Panc1 (cell line): ENCODE measurements around the gene FAM227A. TPM values are rescaled to one million over a fixed set of nuclear protein-coding genes. Genes with fewer than 3 reads are reported as not detected.

ENCODE experiments used
- ATAC-seq: fragments of 200-7000 bp; cut with Tn5 transposase; 2 replicates; pipeline ENCODE4 v1.9.1; 2020; ENCODE audit warnings: mild to moderate bottlenecking, moderate library complexity
- BruUV-seq: library from RNA; stranded (reverse); fragments of 400-500 nt; replicated peaks from 2 replicates; lab custom pipeline; 2021; lab: Mats Ljungman, UMichigan
- CTCF ChIA-PET: fragments of 300-600 bp; sonication (Branson Sonifier 250); formaldehyde crosslinking; loops from one replicate; lab custom pipeline; 2022; ENCODE audit warnings: antibody characterized with exemption; lab: Charles Lee
- POLR2A ChIA-PET: fragments of 300-600 bp; sonication (Branson Sonifier 250); formaldehyde crosslinking; loops from one replicate; lab custom pipeline; 2022; ENCODE audit warnings: antibody characterized with exemption; lab: Charles Lee
- DNase-seq: peaks from one replicate; pipeline ENCODE4 v3.0.0-alpha.2; 2010; ENCODE audit warnings: low read depth, low spot score
- H3K27ac ChIP-seq: 2 replicates; pipeline ENCODE4 v1.5.1; 2011; ENCODE audit warnings: mild to moderate bottlenecking, low read length, inconsistent platforms
- H3K27me3 ChIP-seq: fragments of 200-500 bp; sonication (Bioruptor generic); 2 replicates; pipeline ENCODE4 v1.6.0; 2014; ENCODE audit warnings: low read length, inconsistent platforms; ENCODE audit not compliant: control insufficient read depth, insufficient read depth
- H3K36me3 ChIP-seq: fragments of 200-500 bp; sonication (Bioruptor generic); 2 replicates; pipeline ENCODE4 v1.5.1; 2014; ENCODE audit warnings: inconsistent platforms, mild to moderate bottlenecking, low read length, moderate library complexity; ENCODE audit not compliant: control insufficient read depth, insufficient read depth
- H3K4me1 ChIP-seq: 2 replicates; pipeline ENCODE4 v1.5.1; 2011; ENCODE audit warnings: inconsistent platforms, mild to moderate bottlenecking, low read length, moderate library complexity; ENCODE audit not compliant: control insufficient read depth, insufficient read depth
- H3K4me3 ChIP-seq, 2 experiments: 2 replicates each; pipeline ENCODE4 v1.5.1; 2011 to 2012; ENCODE audit warnings: low read depth in 2 of 2, low read length in 2 of 2, mild to moderate bottlenecking in 2 of 2, inconsistent platforms in 1 of 2, moderate library complexity in 1 of 2
- H3K9me3 ChIP-seq: fragments of 200-500 bp; sonication (Bioruptor generic); 2 replicates; pipeline ENCODE4 v1.5.1; 2014; ENCODE audit warnings: low read depth, mild to moderate bottlenecking, inconsistent platforms, low read length, moderate library complexity; ENCODE audit not compliant: control insufficient read depth, insufficient read depth
- POLR2AphosphoS5 ChIP-seq: IDR thresholded peaks from 2 replicates; pipeline ENCODE4 v1.6.1; 2012; ENCODE audit warnings: mild to moderate bottlenecking, low read depth, low read length, moderate library complexity
- SIN3A ChIP-seq: IDR thresholded peaks from 2 replicates; pipeline ENCODE4 v1.6.1; 2012; ENCODE audit warnings: low read depth, mild to moderate bottlenecking, low read length, moderate library complexity, borderline replicate concordance; ENCODE audit not compliant: insufficient read depth
- TCF7L2 ChIP-seq: IDR thresholded peaks from 2 replicates; pipeline ENCODE4 v1.6.1; 2011; ENCODE audit warnings: mild to moderate bottlenecking, low read depth, low read length, inconsistent platforms
- in situ Hi-C: cut with HindIII; loops from 2 replicates; pipeline ENCODE4 v1.10.0; 2016; ENCODE audit warnings: low sequenced_read_pairs, low pct_unique_long_range_greater_than_20kb
- intact Hi-C: fragments of 100-400 bp; cut with micrococcal nuclease; formaldehyde crosslinking; loops from one replicate; pipeline ENCODE4 v1.10.0; 2022; ENCODE audit not compliant: unreplicated experiment
- total RNA-seq: library from RNA; stranded (reverse); gene quantifications from one replicate; pipeline ENCODE4 v1.2.1, GENCODE V29; 2021; ENCODE audit not compliant: unreplicated experiment
- TF ChIP-seq, protein P1 (sequence below): fragments of 450-650 bp; IDR thresholded peaks from 2 replicates; pipeline ENCODE4 v1.5.1; 2017; ENCODE audit warnings: mild to moderate bottlenecking
- TF ChIP-seq, protein P2 (sequence below), 2 experiments: IDR thresholded peaks; 2 replicates each; pipeline ENCODE4 v1.6.1; 2011 to 2012; ENCODE audit warnings: low read depth in 2 of 2, control low read depth in 1 of 2, low read length in 1 of 2, mild to moderate bottlenecking in 1 of 2, moderate library complexity in 1 of 2; ENCODE audit not compliant: insufficient read depth in 1 of 2

The FAM227A gene
- total RNA-seq, 1 experiment from 2014 or later: 2.4 TPM

DNA sequence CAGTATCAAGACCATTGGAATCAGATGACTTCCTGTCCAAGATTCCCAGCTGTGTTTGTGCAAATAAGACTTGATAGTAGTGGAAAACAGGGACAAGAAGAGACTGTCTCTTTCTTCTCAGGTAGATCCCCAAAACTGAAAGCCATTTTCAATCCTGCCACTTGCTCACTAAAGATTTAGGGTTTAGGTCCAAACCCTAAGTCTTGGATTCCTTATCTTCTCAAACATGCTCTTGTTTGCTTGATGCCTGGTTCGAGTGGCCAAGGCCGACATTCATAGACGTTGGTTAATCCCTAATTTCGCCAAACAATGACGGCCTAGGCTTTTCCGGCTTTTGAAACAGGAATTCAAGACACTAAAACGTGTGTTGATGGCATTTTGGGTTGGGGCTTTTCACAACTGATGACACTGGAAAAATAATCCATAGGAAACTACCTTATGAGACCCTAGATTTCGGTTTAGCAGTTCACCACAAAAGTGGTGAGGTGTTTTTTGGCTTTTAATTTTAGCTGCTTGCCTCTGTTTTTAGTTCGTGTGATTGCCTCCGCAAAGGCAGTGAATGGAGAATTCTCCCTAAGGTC is 48.6 kb upstream of the FAM227A start:
- no peak for TF ChIP-seq SIN3A
- no peak for TF ChIP-seq POLR2AphosphoS5
- TF ChIP-seq, protein P1, sequence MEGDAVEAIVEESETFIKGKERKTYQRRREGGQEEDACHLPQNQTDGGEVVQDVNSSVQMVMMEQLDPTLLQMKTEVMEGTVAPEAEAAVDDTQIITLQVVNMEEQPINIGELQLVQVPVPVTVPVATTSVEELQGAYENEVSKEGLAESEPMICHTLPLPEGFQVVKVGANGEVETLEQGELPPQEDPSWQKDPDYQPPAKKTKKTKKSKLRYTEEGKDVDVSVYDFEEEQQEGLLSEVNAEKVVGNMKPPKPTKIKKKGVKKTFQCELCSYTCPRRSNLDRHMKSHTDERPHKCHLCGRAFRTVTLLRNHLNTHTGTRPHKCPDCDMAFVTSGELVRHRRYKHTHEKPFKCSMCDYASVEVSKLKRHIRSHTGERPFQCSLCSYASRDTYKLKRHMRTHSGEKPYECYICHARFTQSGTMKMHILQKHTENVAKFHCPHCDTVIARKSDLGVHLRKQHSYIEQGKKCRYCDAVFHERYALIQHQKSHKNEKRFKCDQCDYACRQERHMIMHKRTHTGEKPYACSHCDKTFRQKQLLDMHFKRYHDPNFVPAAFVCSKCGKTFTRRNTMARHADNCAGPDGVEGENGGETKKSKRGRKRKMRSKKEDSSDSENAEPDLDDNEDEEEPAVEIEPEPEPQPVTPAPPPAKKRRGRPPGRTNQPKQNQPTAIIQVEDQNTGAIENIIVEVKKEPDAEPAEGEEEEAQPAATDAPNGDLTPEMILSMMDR: no peak
- TF ChIP-seq TCF7L2: no peak
- TF ChIP-seq, protein P2, sequence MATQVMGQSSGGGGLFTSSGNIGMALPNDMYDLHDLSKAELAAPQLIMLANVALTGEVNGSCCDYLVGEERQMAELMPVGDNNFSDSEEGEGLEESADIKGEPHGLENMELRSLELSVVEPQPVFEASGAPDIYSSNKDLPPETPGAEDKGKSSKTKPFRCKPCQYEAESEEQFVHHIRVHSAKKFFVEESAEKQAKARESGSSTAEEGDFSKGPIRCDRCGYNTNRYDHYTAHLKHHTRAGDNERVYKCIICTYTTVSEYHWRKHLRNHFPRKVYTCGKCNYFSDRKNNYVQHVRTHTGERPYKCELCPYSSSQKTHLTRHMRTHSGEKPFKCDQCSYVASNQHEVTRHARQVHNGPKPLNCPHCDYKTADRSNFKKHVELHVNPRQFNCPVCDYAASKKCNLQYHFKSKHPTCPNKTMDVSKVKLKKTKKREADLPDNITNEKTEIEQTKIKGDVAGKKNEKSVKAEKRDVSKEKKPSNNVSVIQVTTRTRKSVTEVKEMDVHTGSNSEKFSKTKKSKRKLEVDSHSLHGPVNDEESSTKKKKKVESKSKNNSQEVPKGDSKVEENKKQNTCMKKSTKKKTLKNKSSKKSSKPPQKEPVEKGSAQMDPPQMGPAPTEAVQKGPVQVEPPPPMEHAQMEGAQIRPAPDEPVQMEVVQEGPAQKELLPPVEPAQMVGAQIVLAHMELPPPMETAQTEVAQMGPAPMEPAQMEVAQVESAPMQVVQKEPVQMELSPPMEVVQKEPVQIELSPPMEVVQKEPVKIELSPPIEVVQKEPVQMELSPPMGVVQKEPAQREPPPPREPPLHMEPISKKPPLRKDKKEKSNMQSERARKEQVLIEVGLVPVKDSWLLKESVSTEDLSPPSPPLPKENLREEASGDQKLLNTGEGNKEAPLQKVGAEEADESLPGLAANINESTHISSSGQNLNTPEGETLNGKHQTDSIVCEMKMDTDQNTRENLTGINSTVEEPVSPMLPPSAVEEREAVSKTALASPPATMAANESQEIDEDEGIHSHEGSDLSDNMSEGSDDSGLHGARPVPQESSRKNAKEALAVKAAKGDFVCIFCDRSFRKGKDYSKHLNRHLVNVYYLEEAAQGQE (IDR thresholded peaks at IDR 0.05; ENCODE audit: insufficient read depth in 1 of 2, low read depth in 2 of 2, low read length in 1 of 2): no peak
- no TSS peak for BruUV-seq
- H3K4me3 ChIP-seq: peak overlapping the region; percentile 47 to 65
- ATAC-seq (no peak), DNase-seq (no peak)
- intact Hi-C loops: no loop called here
- in situ Hi-C loops: no loop called here
- peaks cover 13% of the 10 kb centered on the region for H3K4me1 ChIP-seq
- POLR2A ChIA-PET: interaction anchor here (0.7 kb wide), 1 partner anchor 21 kb away, joined by 5 read pairs; no protein-coding TSS in a partner anchor
- H3K27me3 ChIP-seq: no peaks in the 10 kb centered on the region
- no peaks in the 10 kb centered on the region for H3K9me3 ChIP-seq
- peak overlapping the region; percentile 80 for H3K27ac ChIP-seq
- CTCF ChIA-PET: no interaction called here
- H3K36me3 ChIP-seq: peaks cover 4% of the 10 kb centered on the region; the same call in 1 of the 2 replicates

DNA sequence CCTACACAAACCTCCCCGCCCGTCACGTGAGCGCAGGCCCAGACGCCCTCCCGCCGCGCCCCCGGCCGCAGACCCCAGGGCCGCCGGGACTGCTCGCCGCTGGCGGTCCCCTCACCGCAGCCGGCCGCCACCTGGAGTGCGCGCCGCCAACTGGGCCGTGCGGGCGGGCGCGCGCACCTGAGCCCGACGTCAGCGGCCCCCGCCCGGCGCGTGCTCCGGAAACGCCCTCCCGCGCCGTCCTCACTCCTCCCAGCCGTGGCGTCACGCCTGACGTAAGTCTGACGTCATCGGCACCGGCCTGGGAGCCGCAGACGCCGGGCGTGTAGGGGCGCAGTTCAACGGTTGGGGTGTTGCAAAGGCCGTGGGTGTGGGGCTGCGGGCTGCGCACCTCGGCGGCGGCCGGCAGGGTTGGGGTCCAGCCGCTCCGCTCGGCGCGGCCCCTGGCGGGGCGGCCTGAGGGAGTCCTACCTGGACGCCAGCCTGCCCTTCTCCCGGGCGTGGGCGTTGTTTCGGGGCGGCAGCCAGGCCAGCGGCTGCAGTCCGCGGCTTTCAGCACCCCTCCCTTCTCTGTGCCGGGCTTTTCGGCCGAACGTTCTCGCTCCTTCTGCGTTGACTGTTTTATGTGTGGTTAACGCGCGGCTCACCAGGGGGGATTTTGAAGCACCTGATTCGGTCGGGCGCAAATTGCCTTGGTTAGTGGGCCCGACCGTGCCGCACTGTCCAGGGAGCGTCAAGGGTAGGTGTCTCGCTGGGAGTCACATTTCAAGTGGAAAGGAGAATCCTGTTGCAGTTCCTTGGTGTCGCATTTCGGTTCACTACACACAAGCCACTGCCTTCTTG is 44.8 kb upstream of the FAM227A start, which contains the start of gene JOSD1:
Gene JOSD1, minus strand, starts transcription at position 155 of the 840 bp plus-strand sequence. CDS start 956 bp downstream, outside the sequence.
- BruUV-seq: TSS peak; percentile 94
- Histone ChIP-seq H3K4me3 (peak within 1 kb of the TSS; percentile 71 to 75), H3K36me3 (no peaks in the 10 kb centered on the region; the same call in 1 of the 2 replicates), H3K9me3 (no peaks in the 10 kb centered on the region), H3K27me3 (no peaks in the 10 kb centered on the region), H3K4me1 (peaks cover 15% of the 10 kb centered on the region), H3K27ac (peak within 1 kb of the TSS; percentile 90)
- CTCF ChIA-PET: no interaction called here
- in situ Hi-C loops (no loop called here), intact Hi-C loops (no loop called here)
- POLR2A ChIA-PET: no interaction called here
- DNase-seq (no peak), ATAC-seq (peak; percentile 79)
- TF ChIP-seq, protein P2 (IDR thresholded peaks at IDR 0.05; ENCODE audit: insufficient read depth in 1 of 2, low read depth in 2 of 2, low read length in 1 of 2): no peak
- TF ChIP-seq SIN3A (peak; percentile 58; the same call in 1 of the 2 replicates), POLR2AphosphoS5 (peak; percentile 69)
